PFSK-1 (cell line): ENCODE measurements around the gene FAR1.

ENCODE experiments used
- POLR2AphosphoS5 ChIP-seq: IDR thresholded peaks from 2 replicates; pipeline ENCODE4 v1.6.1; 2012; ENCODE audit warnings: low read depth, mild to moderate bottlenecking, control low read depth, low read length, moderate library complexity
- SIN3A ChIP-seq: IDR thresholded peaks from 2 replicates; pipeline ENCODE4 v1.6.1; 2012; ENCODE audit warnings: mild to moderate bottlenecking, low read length, moderate library complexity, borderline replicate concordance; ENCODE audit not compliant: insufficient read depth

DNA sequence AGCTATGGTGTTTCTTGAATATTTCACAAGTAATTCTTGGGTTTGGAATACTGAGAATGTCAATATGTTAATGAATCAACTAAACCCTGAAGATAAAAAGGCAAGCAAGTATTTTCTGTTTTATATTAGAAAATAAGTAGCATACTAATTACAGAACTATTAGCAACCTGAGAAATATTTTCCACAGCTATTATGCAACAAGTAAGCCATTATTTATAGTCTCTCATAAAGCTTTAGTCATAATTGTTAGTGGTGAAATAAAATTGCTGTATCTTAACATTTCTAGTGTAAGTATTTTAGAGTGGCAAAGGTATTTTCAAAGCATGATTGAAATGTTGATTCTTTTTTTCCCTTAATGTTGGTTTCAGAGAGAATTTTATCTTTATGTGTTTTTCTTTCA is 53.3 kb downstream of the FAR1 start:
- TF ChIP-seq SIN3A: no peak
- no peak for TF ChIP-seq POLR2AphosphoS5
